ENCODE results near the gene LAMC1. TPM values are rescaled to one million over a fixed set of nuclear protein-coding genes. Genes with fewer than 3 reads are reported as not detected.

LAMC1 gene
- total RNA-seq, 4 donors from 2014 or later = 387 to 474 (median 408) TPM

- no peak overlapping the region for H3K27ac ChIP-seq (replicated peaks in 1 of 4)
- H3K27me3 ChIP-seq = no peaks in the 10 kb centered on the region
- H3K36me3 ChIP-seq = no peaks in the 10 kb centered on the region
- no peak for DNase-seq (ENCODE audit: extremely low spot score)
- H3K9me3 ChIP-seq = no peaks in the 10 kb centered on the region
- WGBS = 95% methylated on average over 7 of the region's 7 CpGs
- intact Hi-C loops (cut with DNase I) = no loop called here
- H3K4me1 ChIP-seq = no peaks in the 10 kb centered on the region
- H3K4me3 ChIP-seq = no peak overlapping the region
- TF ChIP-seq, protein P1, sequence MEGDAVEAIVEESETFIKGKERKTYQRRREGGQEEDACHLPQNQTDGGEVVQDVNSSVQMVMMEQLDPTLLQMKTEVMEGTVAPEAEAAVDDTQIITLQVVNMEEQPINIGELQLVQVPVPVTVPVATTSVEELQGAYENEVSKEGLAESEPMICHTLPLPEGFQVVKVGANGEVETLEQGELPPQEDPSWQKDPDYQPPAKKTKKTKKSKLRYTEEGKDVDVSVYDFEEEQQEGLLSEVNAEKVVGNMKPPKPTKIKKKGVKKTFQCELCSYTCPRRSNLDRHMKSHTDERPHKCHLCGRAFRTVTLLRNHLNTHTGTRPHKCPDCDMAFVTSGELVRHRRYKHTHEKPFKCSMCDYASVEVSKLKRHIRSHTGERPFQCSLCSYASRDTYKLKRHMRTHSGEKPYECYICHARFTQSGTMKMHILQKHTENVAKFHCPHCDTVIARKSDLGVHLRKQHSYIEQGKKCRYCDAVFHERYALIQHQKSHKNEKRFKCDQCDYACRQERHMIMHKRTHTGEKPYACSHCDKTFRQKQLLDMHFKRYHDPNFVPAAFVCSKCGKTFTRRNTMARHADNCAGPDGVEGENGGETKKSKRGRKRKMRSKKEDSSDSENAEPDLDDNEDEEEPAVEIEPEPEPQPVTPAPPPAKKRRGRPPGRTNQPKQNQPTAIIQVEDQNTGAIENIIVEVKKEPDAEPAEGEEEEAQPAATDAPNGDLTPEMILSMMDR (IDR thresholded peaks at IDR 0.05) = no peak
- TF ChIP-seq EP300 (IDR thresholded peaks at IDR 0.05) (no peak), POLR2AphosphoS5 (IDR thresholded peaks at IDR 0.05) (no peak), POLR2A (IDR thresholded peaks at IDR 0.05; ENCODE audit: low read depth) (no peak)
Measured at GRCh38 chr1:182984138-182984537, 39.1 kb upstream of the LAMC1 start.

DNA sequence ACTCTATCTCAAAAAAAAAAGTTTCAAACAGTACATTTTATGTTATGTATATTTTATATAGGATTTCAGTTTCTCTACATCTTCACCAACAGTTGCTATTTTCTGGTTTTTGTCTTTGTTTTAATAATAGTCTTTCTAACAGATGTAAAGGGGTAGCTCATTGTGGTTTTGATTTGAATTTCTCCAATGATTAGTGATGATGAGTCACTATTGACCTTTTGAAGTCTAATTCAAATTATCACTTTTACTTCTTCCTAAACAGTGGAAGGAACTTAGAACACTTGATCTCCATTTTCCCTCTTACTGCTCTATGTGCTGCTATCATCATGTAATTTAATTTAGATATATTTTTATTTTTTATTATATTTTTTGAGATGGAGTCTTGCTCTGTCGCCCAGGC is 38.6 kb upstream of the LAMC1 start:
- 95% methylated on average over 1 of the region's 1 CpG for WGBS
- Histone ChIP-seq H3K4me1 (no peaks in the 10 kb centered on the region), H3K27ac (replicated peaks in 1 of 4) (no peak overlapping the region), H3K36me3 (no peaks in the 10 kb centered on the region), H3K9me3 (no peaks in the 10 kb centered on the region), H3K4me3 (no peak overlapping the region), H3K27me3 (no peaks in the 10 kb centered on the region)
- intact Hi-C loops (cut with DNase I) = no loop called here
- DNase-seq (ENCODE audit: extremely low spot score) = no peak
- TF ChIP-seq, protein P1 (IDR thresholded peaks at IDR 0.05) = no peak
- TF ChIP-seq POLR2AphosphoS5 (IDR thresholded peaks at IDR 0.05) = no peak

DNA sequence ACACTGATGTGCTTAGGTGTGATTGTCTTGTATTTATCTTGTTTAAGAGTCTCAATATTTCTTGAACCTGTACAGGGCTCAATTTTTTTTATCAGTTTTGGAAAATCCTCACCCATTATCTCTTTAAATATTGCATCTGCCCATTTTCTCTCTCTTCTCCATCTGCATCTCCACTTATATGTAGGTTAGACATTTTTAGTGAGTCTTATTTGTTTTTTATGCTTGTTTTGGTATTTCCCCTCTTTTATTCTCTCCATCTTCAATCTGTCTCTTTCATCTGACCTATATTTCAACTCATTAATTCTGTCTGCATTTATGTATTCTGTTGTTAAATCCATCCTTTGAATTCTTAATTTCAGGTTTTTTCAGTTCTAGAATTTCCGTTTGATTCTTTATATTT is 37.3 kb upstream of the LAMC1 start:
- Histone ChIP-seq H3K27me3 (no peaks in the 10 kb centered on the region), H3K9me3 (no peaks in the 10 kb centered on the region), H3K27ac (replicated peaks in 1 of 4) (no peak overlapping the region), H3K36me3 (no peaks in the 10 kb centered on the region), H3K4me1 (peaks cover 0 to 3% (median 1%) of the 10 kb centered on the region in 4 donors), H3K4me3 (no peak overlapping the region)
- no peak for TF ChIP-seq POLR2AphosphoS5 (IDR thresholded peaks at IDR 0.05)
- TF ChIP-seq, protein P1 (IDR thresholded peaks at IDR 0.05) = no peak
- no peak for TF ChIP-seq POLR2A (IDR thresholded peaks at IDR 0.05; ENCODE audit: low read depth)
- no peak for TF ChIP-seq EP300 (IDR thresholded peaks at IDR 0.05)
- DNase-seq (ENCODE audit: extremely low spot score) = no peak
- intact Hi-C loops (cut with DNase I) = no loop called here
- 94% methylated on average over 1 of the region's 1 CpG for WGBS

GRCh38 chr1:182990413-182991144 is 32.6 kb upstream of the LAMC1 start:
- Histone ChIP-seq H3K9me3 (no peaks in the 10 kb centered on the region), H3K27me3 (no peaks in the 10 kb centered on the region), H3K4me1 (peaks cover 0 to 5% (median 1%) of the 10 kb centered on the region in 4 donors), H3K27ac (replicated peaks in 1 of 4) (no peak overlapping the region), H3K4me3 (no peak overlapping the region), H3K36me3 (no peaks in the 10 kb centered on the region)
- WGBS = 89% methylated on average over 7 of the region's 7 CpGs
- no peak for DNase-seq (ENCODE audit: extremely low spot score)
- TF ChIP-seq POLR2A (IDR thresholded peaks at IDR 0.05; ENCODE audit: low read depth) = no peak
- no peak for TF ChIP-seq EP300 (IDR thresholded peaks at IDR 0.05)
- no peak for TF ChIP-seq POLR2AphosphoS5 (IDR thresholded peaks at IDR 0.05)
- TF ChIP-seq, protein P1 (IDR thresholded peaks at IDR 0.05) = no peak
- intact Hi-C loops (cut with DNase I) = no loop called here

- TF ChIP-seq POLR2AphosphoS5 (IDR thresholded peaks at IDR 0.05) (no peak), POLR2A (IDR thresholded peaks at IDR 0.05; ENCODE audit: low read depth) (no peak)
- intact Hi-C loops (cut with DNase I) = no loop called here
- no peak for DNase-seq (ENCODE audit: extremely low spot score)
Measured at GRCh38 chr1:182993746-182994145, 29.5 kb upstream of the LAMC1 start.

More at GRCh38 chr1:182993746-182994145, 29.5 kb upstream of the LAMC1 start:
- H3K4me3 ChIP-seq = no peak overlapping the region
- H3K36me3 ChIP-seq = no peaks in the 10 kb centered on the region
- peaks cover 0 to 5% (median 1%) of the 10 kb centered on the region in 4 donors for H3K4me1 ChIP-seq
- H3K9me3 ChIP-seq = no peaks in the 10 kb centered on the region
- no peak overlapping the region for H3K27ac ChIP-seq (replicated peaks in 1 of 4)
- H3K27me3 ChIP-seq = no peaks in the 10 kb centered on the region
